GM23338 (cell line): ENCODE results near the gene ZBTB24. TPM values are rescaled to one million over a fixed set of nuclear protein-coding genes. Genes with fewer than 3 reads are reported as not detected.

Experiments
- ATAC-seq: fragments of 200-7000 bp; cut with Tn5 transposase; 3 replicates; pipeline ENCODE4 v1.9.1; 2020
- DNase-seq: peaks from one replicate; pipeline ENCODE4 v3.0.0-alpha.2; 2015; ENCODE audit warnings: low spot score
- H2AFZ ChIP-seq: fragments of 200-600 bp; sonication (generic); 2 replicates; pipeline ENCODE4 v1.8.0; 2016; ENCODE audit warnings: antibody characterized with exemption, mild to moderate bottlenecking, moderate library complexity
- H3F3A ChIP-seq: fragments of 200-600 bp; sonication (generic); replicated peaks from 2 replicates; pipeline ENCODE4 v1.8.0; 2017; ENCODE audit warnings: antibody characterized with exemption, mixed run types, low read depth
- H3K27ac ChIP-seq: fragments of 200-600 bp; sonication (generic); 2 replicates; pipeline ENCODE4 v1.6.1; 2016; ENCODE audit warnings: low read depth
- H3K27me3 ChIP-seq: fragments of 200-600 bp; sonication (generic); 2 replicates; pipeline ENCODE4 v1.8.0; 2016; ENCODE audit warnings: mild to moderate bottlenecking, mixed run types, moderate library complexity; ENCODE audit not compliant: insufficient read depth
- H3K36me3 ChIP-seq: fragments of 200-600 bp; sonication (generic); 2 replicates; pipeline ENCODE4 v1.8.0; 2016; ENCODE audit warnings: mild to moderate bottlenecking; ENCODE audit not compliant: insufficient read depth
- H3K4me1 ChIP-seq: fragments of 200-600 bp; sonication (generic); 2 replicates; pipeline ENCODE4 v1.8.0; 2016; ENCODE audit warnings: mild to moderate bottlenecking, moderate library complexity; ENCODE audit not compliant: insufficient read depth
- H3K4me2 ChIP-seq: fragments of 200-600 bp; sonication (generic); 2 replicates; pipeline ENCODE4 v1.7.1; 2017; ENCODE audit warnings: mixed run types
- H3K4me3 ChIP-seq: fragments of 200-600 bp; sonication (generic); 2 replicates; pipeline ENCODE4 v1.6.1; 2016; ENCODE audit warnings: mixed run types
- H3K79me2 ChIP-seq: fragments of 200-600 bp; sonication (generic); replicated peaks from 2 replicates; pipeline ENCODE4 v1.8.0; 2017; ENCODE audit warnings: mild to moderate bottlenecking; ENCODE audit not compliant: insufficient read depth
- H3K9me2 ChIP-seq: fragments of 200-600 bp; sonication (generic); 2 replicates; pipeline ENCODE4 v1.8.0; 2017; ENCODE audit not compliant: insufficient read depth
- H4K20me1 ChIP-seq: fragments of 200-600 bp; sonication (generic); replicated peaks from 2 replicates; pipeline ENCODE4 v1.8.0; 2017; ENCODE audit warnings: mild to moderate bottlenecking; ENCODE audit not compliant: insufficient read depth
- H3K27ac Mint-ChIP-seq: 2 replicates; pipeline ENCODE4 v1.8.0; 2020; ENCODE audit warnings: inconsistent platforms, mild to moderate bottlenecking, moderate library complexity, mixed read lengths
- H3K27me3 Mint-ChIP-seq: 3 replicates; pipeline ENCODE4 v1.8.0; 2022; ENCODE audit warnings: low read depth, mild to moderate bottlenecking, moderate library complexity, mixed read lengths, inconsistent platforms; ENCODE audit not compliant: insufficient read depth, poor library complexity
- H3K36me3 Mint-ChIP-seq: 3 replicates; pipeline ENCODE4 v1.8.0; 2021; ENCODE audit warnings: low read depth, mild to moderate bottlenecking, inconsistent platforms, moderate library complexity, mixed read lengths
- H3K4me1 Mint-ChIP-seq: 3 replicates; pipeline ENCODE4 v1.8.0; 2020; ENCODE audit warnings: mild to moderate bottlenecking, inconsistent platforms, mixed read lengths
- H3K4me3 Mint-ChIP-seq: 3 replicates; pipeline ENCODE4 v1.8.0; 2021; ENCODE audit warnings: moderate library complexity, mild to moderate bottlenecking, inconsistent platforms, mixed read lengths
- H3K9me3 Mint-ChIP-seq: 3 replicates; pipeline ENCODE4 v1.8.0; 2020; ENCODE audit warnings: moderate library complexity, mild to moderate bottlenecking, inconsistent platforms, mixed read lengths
- EZH2 ChIP-seq: fragments of 200-600 bp; sonication (generic); IDR thresholded peaks from one replicate; pipeline ENCODE4 v1.8.0; 2017; ENCODE audit warnings: antibody characterized with exemption, mild to moderate bottlenecking, low read depth; ENCODE audit not compliant: unreplicated experiment
- EZH2phosphoT487 ChIP-seq: fragments of 200-600 bp; sonication (generic); IDR thresholded peaks from one replicate; pipeline ENCODE4 v1.8.1; 2018; ENCODE audit warnings: antibody characterized with exemption; ENCODE audit not compliant: unreplicated experiment
- JUNB ChIP-seq: IDR thresholded peaks from one replicate; pipeline ENCODE4 v1.6.1; 2016; ENCODE audit warnings: antibody characterized with exemption; ENCODE audit not compliant: unreplicated experiment
- NANOG ChIP-seq: IDR thresholded peaks from 2 replicates; pipeline ENCODE4 v1.6.1; 2016; ENCODE audit warnings: antibody characterized with exemption, borderline replicate concordance
- STAT1 ChIP-seq: IDR thresholded peaks from one replicate; pipeline ENCODE4 v1.6.1; 2016; ENCODE audit warnings: antibody characterized with exemption; ENCODE audit not compliant: unreplicated experiment
- ZNF114 ChIP-seq: fragments of 250-450 bp; sonication (Bioruptor Pico); IDR thresholded peaks from 2 replicates; pipeline ENCODE4 v1.5.0; 2020; ENCODE audit warnings: mild to moderate bottlenecking, moderate library complexity
- ZNF331 ChIP-seq: fragments of 250-450 bp; sonication (Bioruptor Pico); IDR thresholded peaks from 2 replicates; pipeline ENCODE4 v1.5.0; 2020; ENCODE audit warnings: low read depth, mild to moderate bottlenecking, moderate library complexity
- polyA plus RNA-seq: library from polyadenylated mRNA; unstranded; fragments of >200 nt; fragmentation: Nextera tagmentation; extraction: Ambion mirVana; gene quantifications from 2 replicates; pipeline ENCODE4 v1.2.1, GENCODE V29; 2016
- total RNA-seq: library from RNA; depleted of rRNA; stranded (reverse); fragments of >200 nt; shearing (Covaris generic); gene quantifications from 2 replicates; pipeline ENCODE4 v1.2.3, GENCODE V29; 2014
- TF ChIP-seq, protein P1 (sequence below): IDR thresholded peaks from 2 replicates; pipeline ENCODE4 v1.6.1; 2016; ENCODE audit warnings: antibody characterized with exemption
- TF ChIP-seq, protein P2 (sequence below): IDR thresholded peaks from one replicate; pipeline ENCODE4 v1.6.1; 2018; ENCODE audit warnings: antibody characterized with exemption; ENCODE audit not compliant: unreplicated experiment
- TF ChIP-seq, protein P3 (sequence below), 2 experiments: fragments of 200-600 bp in 1 of 2; sonication (generic) in 1 of 2; conservative IDR thresholded peaks; 2 replicates each; pipeline versions ENCODE4 v1.5.1 to v1.6.1; 2016 to 2017; ENCODE audit warnings: antibody characterized with exemption in 2 of 2, low read depth in 2 of 2, mild to moderate bottlenecking in 2 of 2, moderate library complexity in 1 of 2

ZBTB24 gene
- total and polyA plus RNA-seq, 2 experiments from 2014 or later, result 7.9 to 22.0 TPM

DNA sequence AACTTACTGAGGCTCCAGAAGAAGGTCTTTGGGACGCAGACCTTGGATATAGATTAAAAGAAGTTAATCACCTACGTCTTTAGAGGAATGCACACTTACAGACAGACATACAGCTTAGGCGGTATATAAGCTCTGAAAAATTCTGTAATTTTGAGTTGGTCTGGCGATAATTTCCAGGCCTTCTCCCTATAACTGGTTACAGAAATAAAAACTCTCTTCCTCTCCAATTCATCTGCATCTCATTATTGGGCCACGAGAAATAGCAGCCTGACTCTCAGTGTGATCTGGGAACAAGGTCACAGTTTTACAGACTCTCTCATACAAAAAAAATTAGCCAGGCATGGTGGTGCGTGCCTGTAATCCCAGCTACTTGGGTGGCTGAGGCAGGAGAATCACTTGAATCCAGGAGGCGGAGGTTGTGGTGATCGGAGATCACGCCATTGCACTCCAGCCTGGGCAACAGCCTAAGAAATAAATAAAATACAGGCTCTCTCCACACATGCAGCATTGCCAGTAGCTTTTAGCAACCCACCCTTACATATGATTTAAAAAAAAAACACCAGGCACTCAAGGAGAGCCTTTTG is 4.7 kb downstream of the ZBTB24 start:
- no peaks in the 10 kb centered on the region for H3K27me3 ChIP-seq
- Mint-ChIP-seq H3K4me1 (peaks cover 40% of the 10 kb centered on the region), H3K4me3 (peak overlapping the region; percentile 42), H3K27ac (peak overlapping the region; percentile 82; the same call in 1 of the 2 replicates), H3K9me3 (no peaks in the 10 kb centered on the region), H3K27me3 (peaks cover 3% of the 10 kb centered on the region), H3K36me3 (peaks cover 75% of the 10 kb centered on the region)
- H3F3A ChIP-seq, result no peaks in the 10 kb centered on the region
- peaks cover 56% of the 10 kb centered on the region for H4K20me1 ChIP-seq
- H3K27ac ChIP-seq, result peak overlapping the region; percentile 65
- no peak overlapping the region for H2AFZ ChIP-seq
- no peak for ATAC-seq
- DNase-seq, result no peak
- H3K36me3 ChIP-seq, result peaks cover 52% of the 10 kb centered on the region
- H3K4me2 ChIP-seq, result peak overlapping the region; percentile 81
- H3K79me2 ChIP-seq, result peaks cover 82% of the 10 kb centered on the region
- peaks cover 42% of the 10 kb centered on the region for H3K4me1 ChIP-seq
- TF ChIP-seq, protein P1, sequence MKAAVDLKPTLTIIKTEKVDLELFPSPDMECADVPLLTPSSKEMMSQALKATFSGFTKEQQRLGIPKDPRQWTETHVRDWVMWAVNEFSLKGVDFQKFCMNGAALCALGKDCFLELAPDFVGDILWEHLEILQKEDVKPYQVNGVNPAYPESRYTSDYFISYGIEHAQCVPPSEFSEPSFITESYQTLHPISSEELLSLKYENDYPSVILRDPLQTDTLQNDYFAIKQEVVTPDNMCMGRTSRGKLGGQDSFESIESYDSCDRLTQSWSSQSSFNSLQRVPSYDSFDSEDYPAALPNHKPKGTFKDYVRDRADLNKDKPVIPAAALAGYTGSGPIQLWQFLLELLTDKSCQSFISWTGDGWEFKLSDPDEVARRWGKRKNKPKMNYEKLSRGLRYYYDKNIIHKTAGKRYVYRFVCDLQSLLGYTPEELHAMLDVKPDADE, result no peak
- TF ChIP-seq STAT1, result no peak
- no peak for TF ChIP-seq ZNF114
- TF ChIP-seq NANOG, result no peak
- TF ChIP-seq, protein P2, sequence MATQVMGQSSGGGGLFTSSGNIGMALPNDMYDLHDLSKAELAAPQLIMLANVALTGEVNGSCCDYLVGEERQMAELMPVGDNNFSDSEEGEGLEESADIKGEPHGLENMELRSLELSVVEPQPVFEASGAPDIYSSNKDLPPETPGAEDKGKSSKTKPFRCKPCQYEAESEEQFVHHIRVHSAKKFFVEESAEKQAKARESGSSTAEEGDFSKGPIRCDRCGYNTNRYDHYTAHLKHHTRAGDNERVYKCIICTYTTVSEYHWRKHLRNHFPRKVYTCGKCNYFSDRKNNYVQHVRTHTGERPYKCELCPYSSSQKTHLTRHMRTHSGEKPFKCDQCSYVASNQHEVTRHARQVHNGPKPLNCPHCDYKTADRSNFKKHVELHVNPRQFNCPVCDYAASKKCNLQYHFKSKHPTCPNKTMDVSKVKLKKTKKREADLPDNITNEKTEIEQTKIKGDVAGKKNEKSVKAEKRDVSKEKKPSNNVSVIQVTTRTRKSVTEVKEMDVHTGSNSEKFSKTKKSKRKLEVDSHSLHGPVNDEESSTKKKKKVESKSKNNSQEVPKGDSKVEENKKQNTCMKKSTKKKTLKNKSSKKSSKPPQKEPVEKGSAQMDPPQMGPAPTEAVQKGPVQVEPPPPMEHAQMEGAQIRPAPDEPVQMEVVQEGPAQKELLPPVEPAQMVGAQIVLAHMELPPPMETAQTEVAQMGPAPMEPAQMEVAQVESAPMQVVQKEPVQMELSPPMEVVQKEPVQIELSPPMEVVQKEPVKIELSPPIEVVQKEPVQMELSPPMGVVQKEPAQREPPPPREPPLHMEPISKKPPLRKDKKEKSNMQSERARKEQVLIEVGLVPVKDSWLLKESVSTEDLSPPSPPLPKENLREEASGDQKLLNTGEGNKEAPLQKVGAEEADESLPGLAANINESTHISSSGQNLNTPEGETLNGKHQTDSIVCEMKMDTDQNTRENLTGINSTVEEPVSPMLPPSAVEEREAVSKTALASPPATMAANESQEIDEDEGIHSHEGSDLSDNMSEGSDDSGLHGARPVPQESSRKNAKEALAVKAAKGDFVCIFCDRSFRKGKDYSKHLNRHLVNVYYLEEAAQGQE, result no peak
- no peak for TF ChIP-seq JUNB
- no peak for TF ChIP-seq EZH2phosphoT487
- TF ChIP-seq EZH2, result no peak
- TF ChIP-seq, protein P3, sequence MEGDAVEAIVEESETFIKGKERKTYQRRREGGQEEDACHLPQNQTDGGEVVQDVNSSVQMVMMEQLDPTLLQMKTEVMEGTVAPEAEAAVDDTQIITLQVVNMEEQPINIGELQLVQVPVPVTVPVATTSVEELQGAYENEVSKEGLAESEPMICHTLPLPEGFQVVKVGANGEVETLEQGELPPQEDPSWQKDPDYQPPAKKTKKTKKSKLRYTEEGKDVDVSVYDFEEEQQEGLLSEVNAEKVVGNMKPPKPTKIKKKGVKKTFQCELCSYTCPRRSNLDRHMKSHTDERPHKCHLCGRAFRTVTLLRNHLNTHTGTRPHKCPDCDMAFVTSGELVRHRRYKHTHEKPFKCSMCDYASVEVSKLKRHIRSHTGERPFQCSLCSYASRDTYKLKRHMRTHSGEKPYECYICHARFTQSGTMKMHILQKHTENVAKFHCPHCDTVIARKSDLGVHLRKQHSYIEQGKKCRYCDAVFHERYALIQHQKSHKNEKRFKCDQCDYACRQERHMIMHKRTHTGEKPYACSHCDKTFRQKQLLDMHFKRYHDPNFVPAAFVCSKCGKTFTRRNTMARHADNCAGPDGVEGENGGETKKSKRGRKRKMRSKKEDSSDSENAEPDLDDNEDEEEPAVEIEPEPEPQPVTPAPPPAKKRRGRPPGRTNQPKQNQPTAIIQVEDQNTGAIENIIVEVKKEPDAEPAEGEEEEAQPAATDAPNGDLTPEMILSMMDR (conservative IDR thresholded peaks at IDR 0.05; ENCODE audit: low read depth in 2 of 2), result no peak
- TF ChIP-seq ZNF331 (CRISPR knock-in tag), result no peak
- peak overlapping the region; percentile 75 for H3K4me3 ChIP-seq
- H3K9me2 ChIP-seq, result no peaks in the 10 kb centered on the region
